Suprapubic skin (tissue), 3 donors: Measurements from ENCODE around the gene EFEMP2.

Experiments used
- EP300 ChIP-seq: sonication (generic); formaldehyde crosslinking; IDR thresholded peaks from one replicate; pipeline ENCODE4 v1.6.1; 2017; ENCODE audit warnings: antibody characterized with exemption
- TF ChIP-seq, protein P1 (sequence below), 2 donors: fragments of 200-600 bp in 1 of 2; fragments of 450-650 bp in 1 of 2; sonication (generic) in 1 of 2; IDR thresholded peaks; one replicate each; pipeline ENCODE4 v1.5.1; 2016 to 2019; ENCODE audit warnings: antibody characterized with exemption in 2 of 2, mild to moderate bottlenecking in 1 of 2, moderate library complexity in 1 of 2

DNA sequence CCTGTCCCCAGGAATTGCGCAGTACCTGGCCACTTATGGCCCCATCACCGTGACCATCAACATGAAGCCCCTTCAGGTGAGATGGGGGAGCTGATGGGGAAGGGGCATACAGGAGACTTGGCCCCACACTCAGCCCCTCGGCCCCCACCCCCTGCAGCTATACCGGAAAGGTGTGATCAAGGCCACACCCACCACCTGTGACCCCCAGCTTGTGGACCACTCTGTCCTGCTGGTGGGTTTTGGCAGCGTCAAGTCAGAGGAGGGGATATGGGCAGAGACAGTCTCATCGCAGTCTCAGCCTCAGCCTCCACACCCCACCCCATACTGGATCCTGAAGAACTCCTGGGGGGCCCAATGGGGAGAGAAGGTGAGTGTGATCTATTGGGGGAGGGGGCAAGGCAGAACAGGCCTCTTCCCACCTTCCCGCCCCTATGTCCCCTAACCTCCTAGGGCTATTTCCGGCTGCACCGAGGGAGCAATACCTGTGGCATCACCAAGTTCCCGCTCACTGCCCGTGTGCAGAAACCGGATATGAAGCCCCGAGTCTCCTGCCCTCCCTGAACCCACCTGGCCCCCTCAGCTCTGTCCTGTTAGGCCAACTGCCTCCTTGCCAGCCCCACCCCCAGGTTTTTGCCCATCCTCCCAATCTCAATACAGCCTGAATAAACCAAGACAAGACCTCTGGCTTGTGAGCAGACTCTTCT is 10.6 kb upstream of the EFEMP2 start:
- TF ChIP-seq, protein P1, sequence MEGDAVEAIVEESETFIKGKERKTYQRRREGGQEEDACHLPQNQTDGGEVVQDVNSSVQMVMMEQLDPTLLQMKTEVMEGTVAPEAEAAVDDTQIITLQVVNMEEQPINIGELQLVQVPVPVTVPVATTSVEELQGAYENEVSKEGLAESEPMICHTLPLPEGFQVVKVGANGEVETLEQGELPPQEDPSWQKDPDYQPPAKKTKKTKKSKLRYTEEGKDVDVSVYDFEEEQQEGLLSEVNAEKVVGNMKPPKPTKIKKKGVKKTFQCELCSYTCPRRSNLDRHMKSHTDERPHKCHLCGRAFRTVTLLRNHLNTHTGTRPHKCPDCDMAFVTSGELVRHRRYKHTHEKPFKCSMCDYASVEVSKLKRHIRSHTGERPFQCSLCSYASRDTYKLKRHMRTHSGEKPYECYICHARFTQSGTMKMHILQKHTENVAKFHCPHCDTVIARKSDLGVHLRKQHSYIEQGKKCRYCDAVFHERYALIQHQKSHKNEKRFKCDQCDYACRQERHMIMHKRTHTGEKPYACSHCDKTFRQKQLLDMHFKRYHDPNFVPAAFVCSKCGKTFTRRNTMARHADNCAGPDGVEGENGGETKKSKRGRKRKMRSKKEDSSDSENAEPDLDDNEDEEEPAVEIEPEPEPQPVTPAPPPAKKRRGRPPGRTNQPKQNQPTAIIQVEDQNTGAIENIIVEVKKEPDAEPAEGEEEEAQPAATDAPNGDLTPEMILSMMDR (IDR thresholded peaks at IDR 0.05), result no peak
- no peak for TF ChIP-seq EP300
